Purkinje cell (primary cell): ENCODE data around the gene NME5. TPM values are rescaled to one million over a fixed set of nuclear protein-coding genes. Genes with fewer than 3 reads are reported as not detected.

Experiments used
- polyA plus RNA-seq: library from polyadenylated mRNA; unstranded; fragments of >200 nt; fragmentation: Nextera tagmentation; gene quantifications from 2 replicates; pipeline ENCODE4 v1.2.1, GENCODE V29; 2014

NME5 gene, protein sequence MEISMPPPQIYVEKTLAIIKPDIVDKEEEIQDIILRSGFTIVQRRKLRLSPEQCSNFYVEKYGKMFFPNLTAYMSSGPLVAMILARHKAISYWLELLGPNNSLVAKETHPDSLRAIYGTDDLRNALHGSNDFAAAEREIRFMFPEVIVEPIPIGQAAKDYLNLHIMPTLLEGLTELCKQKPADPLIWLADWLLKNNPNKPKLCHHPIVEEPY
- polyA plus RNA-seq = 113 and 125 TPM in 2 replicates

DNA sequence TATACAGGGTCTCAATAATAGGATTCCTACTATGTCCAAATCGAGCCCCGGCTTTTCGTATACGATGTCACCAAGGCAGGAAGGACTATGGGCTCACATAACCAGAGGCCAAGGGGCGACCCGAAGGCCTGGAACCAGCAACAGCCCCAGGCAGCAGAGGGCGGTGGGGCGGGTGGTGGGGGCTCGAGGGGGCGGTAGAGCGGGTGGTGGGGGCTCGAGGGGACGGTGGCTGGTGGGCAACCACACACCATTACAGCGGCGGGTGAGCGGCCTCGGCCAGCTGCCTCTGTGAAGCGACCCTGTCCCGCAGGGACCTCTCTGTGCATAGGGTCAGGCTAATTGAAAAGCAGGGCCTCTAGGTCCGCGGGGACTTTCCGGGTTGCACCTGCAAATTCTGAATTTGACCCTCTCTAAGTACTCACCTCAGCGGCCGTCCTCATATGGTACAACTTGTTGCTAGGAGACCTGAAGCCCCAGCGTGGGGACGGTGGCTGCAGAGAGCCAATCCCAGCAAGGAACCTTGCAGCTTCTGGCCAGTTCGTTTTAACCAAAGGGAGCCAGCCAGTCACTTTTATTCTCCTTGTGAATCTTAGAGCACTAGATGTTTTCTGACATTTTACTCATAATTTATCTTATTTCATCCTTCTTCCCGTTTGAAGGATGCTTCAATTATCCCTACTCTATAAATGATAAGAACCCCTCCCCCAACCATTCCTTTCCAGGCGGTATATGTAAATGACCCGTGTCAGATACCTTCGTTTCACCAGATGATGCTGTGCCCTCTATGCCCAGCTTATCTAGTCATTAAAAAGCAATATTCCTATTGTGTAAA, at the start of gene NME5:
Gene NME5, minus strand, starts transcription at position 480 of the 832 bp plus-strand sequence. CDS start 648 bp downstream, outside the sequence.

GRCh38 chr5:138178516-138179276, 39.5 kb upstream of the NME5 start, which contains the start of the genes BRD8 and KIF20A:
TSS of gene BRD8 (minus strand) at chr5:138178630. CDS start at chr5:138178614, 16 bp downstream.
TSS of gene KIF20A (plus strand) at chr5:138179112. CDS start at chr5:138179681, 569 bp downstream.

GRCh38 chr5:138083702-138084101, 55.5 kb downstream of the NME5 start, which contains the start of gene WNT8A:
TSS of gene WNT8A (plus strand) at chr5:138084033. CDS start at chr5:138084128, 95 bp downstream.

Other genes with a start within 250 kb of the NME5 start
- gene PKD2L2, start 250.0 kb downstream of the NME5 start, polyA plus RNA-seq = 1.3 TPM in 1 of 2 replicates, not detected in the other
- gene FAM13B, start 106.3 kb downstream of the NME5 start, polyA plus RNA-seq = 17.9 and 23.1 TPM in 2 replicates
- not detected in 2 replicates for gene WNT8A, start 55.4 kb downstream of the NME5 start, polyA plus RNA-seq
- gene BRD8, start 39.2 kb upstream of the NME5 start, polyA plus RNA-seq = 95.1 and 95.2 TPM in 2 replicates
- 0.17 TPM in 1 of 2 replicates, not detected in the other for gene KIF20A, start 39.7 kb upstream of the NME5 start, polyA plus RNA-seq
- 110 and 113 TPM in 2 replicates for gene CDC23, start 73.9 kb upstream of the NME5 start, polyA plus RNA-seq
- 2.5 and 6.5 TPM in 2 replicates for gene GFRA3, start 135.2 kb upstream of the NME5 start, polyA plus RNA-seq
- not detected in 2 replicates for gene CDC25C, start 192.4 kb upstream of the NME5 start, polyA plus RNA-seq
- gene FAM53C, start 198.8 kb upstream of the NME5 start, polyA plus RNA-seq = 2.0 and 6.3 TPM in 2 replicates
- 18.6 and 23.9 TPM in 2 replicates for gene KDM3B, start 213.3 kb upstream of the NME5 start, polyA plus RNA-seq